Dedifferentiated amniotic fluid mesenchymal stem cell (primary cell): Measurements from ENCODE around the gene EDDM3A.
"Not testable (repeated sequence)": the region's sequence is repeated elsewhere in the genome, so short reads cannot be mapped to it uniquely, and the experiment has no call there.

Experiments
- DNase-seq: peaks from one replicate; pipeline ENCODE4 v3.0.0-alpha.2; 2016; ENCODE audit errors: extremely low spot score

EDDM3A gene

DNA sequence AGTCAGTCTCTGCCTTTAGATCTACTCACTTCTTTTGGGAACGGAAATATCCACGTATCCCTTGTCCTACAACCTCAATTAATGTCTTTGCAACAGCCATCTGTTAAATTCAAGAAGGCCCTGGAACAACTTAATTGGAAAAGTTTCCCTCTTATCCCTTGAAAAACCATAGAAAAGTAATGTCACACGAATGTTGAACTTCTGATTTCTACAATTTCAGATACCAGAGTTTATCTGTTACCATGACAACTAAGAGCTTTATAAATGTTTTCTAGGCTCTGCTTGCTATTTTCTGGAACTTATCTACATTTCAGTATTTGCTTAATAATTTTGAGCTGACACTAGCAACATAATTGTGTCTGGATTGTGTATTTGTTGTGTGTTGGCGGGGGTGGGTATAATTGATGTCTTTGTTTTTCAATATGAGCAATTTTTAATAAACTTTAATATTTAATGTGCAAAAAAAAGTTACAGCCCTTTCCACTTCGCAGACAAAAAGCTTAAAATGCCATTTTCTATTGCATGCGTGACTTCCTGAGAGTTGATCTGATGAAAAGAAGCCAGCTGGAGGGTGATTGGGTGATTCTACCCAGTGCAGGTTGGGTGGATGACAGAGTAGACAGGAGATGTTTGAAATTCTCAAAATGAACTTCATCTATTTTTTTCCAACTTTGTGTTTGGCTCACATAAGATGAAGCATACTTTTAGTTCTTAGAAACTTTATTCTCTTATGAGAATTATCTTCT lies 11.8 kb upstream of the EDDM3A start:
- DNase-seq, result no peak

- no peak for DNase-seq
Observed at GRCh38 chr14:20734430-20734806, 11.3 kb upstream of the EDDM3A start.

GRCh38 chr14:20738292-20738691 lies 7.4 kb upstream of the EDDM3A start:
- DNase-seq, result not testable (repeated sequence)

- DNase-seq, result no peak
Observed at GRCh38 chr14:20742132-20742531, 3.6 kb upstream of the EDDM3A start.

DNA sequence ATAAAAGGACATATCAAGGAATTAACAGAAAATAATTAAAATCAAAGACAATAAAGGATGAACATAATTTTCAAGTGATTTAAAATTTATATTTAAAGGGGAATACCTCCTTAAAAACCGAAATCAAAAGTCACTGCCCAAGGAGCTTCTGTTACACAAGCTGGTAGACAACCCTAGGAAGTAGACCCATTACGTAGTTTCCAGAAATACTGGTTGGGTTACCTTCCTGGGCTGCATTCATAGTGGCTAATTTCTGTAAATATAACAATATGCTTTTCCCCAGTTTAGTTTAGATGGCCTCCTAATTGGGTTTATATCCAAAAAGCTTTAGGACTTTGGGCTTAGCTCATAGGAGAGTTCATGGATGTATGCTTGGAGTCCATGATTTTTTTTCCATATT lies 2.1 kb upstream of the EDDM3A start:
- DNase-seq, result no peak

GRCh38 chr14:20746566-20746965 lies 879 bp downstream of the EDDM3A start:
- DNase-seq, result no peak

DNA sequence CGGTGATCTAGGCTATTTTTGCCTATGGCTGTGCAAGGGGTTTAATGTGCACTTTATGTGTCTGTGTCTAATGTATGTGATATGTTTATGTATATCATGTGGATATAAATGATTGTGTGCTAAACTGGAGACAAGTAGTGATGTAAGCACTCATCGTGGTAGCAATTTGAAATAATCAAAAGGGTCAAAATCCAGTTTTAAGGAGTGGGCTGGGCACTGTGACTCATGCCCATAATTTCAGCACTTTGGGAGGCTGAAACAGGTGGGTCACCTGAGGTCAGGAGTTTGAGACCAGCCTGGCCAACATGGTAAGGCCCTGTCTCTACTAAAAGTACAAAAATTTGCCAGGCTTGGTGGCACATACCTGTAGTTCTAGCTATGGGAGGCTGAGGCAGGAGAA lies 2.8 kb downstream of the EDDM3A start:
- no peak for DNase-seq

DNA sequence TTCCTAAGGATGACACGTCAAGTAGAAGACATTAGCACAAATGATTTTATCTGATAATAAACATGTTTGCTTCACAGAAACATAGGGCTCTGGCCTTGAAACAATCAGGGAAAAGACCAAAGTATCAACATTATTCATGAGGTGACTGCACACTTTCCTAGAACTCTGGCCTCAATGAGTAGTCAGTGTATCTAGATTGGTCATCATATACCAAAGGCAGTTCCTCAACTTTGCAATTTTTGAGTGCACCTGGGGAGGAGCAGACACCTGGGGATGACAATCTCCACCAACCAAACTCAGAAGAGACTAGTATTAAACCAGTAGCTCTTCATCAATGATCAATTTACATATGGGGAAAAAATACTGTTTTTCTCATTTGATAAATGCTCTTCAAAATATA lies 4.5 kb downstream of the EDDM3A start:
- no peak for DNase-seq

- DNase-seq, result no peak
Observed at GRCh38 chr14:20751963-20752562, 6.4 kb downstream of the EDDM3A start.

GRCh38 chr14:20754308-20754707 lies 8.6 kb downstream of the EDDM3A start:
- no peak for DNase-seq

GRCh38 chr14:20755037-20755436 lies 9.3 kb downstream of the EDDM3A start:
- no peak for DNase-seq

- no peak for DNase-seq
Observed at GRCh38 chr14:20757965-20758364, 12.3 kb downstream of the EDDM3A start.

DNA sequence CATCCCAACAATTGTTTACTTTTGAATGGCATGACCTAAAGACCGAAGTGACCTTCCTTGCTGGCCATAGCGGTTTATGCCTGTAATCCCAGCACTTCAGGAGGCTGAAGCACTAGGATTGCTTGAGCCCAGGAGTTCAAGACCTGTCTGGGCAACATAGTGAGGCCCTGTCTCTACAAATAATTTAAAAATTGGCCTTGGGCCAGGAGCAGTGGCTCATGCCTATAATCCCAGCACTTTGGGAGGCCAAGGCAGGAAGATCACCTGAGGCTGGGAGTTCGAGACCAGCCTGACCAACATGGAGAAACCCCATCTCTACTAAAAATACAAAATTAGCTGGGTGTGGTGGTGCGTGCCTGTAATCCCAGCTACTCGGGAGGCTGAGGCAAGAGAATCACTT lies 13.8 kb downstream of the EDDM3A start:
- not testable (repeated sequence) for DNase-seq

DNA sequence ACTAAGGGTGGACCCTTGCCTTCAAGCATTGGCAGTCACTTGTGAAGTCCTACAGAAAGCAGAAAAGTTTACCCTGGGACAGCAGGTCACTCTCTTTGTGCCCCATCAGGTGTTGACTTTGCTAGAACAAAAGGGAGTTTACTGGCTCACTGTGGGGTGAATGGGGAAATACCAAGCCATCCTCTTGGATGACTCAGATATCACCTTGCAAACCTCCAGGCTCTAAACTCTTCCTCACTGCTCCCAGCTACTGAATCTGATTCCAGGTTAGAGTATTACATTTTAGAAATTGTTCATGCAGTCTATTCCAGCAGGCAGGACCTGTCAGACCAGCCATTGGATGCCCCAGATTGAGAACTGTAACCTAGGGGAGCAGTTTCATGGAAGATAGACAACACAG lies 15.3 kb downstream of the EDDM3A start:
- DNase-seq, result no peak

GRCh38 chr14:20768593-20768892 lies 22.9 kb downstream of the EDDM3A start:
- no peak for DNase-seq

- DNase-seq, result no peak
Observed at GRCh38 chr14:20769421-20769820, 23.7 kb downstream of the EDDM3A start.

- DNase-seq, result no peak
Observed at GRCh38 chr14:20772650-20773049, 27.0 kb downstream of the EDDM3A start.

DNA sequence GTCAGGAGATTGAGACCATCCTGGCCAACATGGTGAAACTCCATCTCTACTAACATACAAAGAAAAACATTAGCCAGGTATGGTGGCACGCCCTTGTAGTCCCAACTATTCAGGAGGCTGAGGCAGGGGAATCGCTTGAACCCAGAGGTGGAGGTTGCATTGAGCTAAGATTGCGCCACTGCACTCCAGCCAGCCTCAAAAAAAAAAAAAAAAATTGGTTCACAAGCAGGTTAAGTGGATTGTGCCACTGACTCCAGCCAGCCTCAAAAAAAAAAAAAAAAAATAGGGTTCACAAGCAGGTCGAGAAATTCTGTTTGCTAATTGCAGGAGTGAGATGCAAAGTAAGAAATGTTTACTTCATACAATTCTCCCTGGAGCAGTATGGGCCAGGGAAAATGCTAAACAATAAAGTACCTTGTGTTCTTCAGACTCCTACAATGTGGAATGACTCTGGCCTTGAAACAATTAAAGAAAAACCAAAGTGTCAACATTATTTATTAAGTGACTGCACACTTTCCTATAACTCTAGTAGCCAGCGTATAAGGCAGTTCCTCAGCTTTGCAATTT lies 28.7 kb downstream of the EDDM3A start:
- DNase-seq, result no peak

- no peak for DNase-seq
Observed at GRCh38 chr14:20775043-20775442, 29.4 kb downstream of the EDDM3A start.

GRCh38 chr14:20775901-20776300 lies 30.2 kb downstream of the EDDM3A start:
- no peak for DNase-seq

GRCh38 chr14:20781803-20782202 lies 36.1 kb downstream of the EDDM3A start:
- DNase-seq, result no peak

- DNase-seq, result no peak
Observed at GRCh38 chr14:20782280-20782890, 36.7 kb downstream of the EDDM3A start.

DNA sequence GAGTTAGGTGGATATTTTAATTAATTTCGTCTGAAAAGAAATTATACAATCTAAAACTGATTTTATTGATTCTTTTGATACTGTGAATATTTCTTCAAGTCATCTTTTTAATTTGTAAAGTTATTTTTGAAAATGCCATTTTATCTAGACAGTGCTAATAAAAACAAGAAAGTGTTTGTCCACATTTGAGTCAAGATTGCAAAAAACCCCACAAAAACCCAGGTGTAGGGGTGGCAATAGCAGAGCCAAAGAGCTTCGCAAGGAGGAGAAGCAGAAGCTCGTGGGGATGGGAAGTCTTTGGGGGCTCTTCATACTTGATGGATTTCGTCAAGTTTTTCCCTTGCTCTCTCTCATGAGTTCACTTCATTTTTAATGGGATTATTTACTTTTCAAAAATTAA lies 41.3 kb downstream of the EDDM3A start:
- no peak for DNase-seq
